Occipital lobe (tissue), 2 donors: Measurements from ENCODE around the gene LMLN. TPM values are rescaled to one million over a fixed set of nuclear protein-coding genes. Genes with fewer than 3 reads are reported as not detected.
"Not testable (repeated sequence)": the region's sequence is repeated elsewhere in the genome, so short reads cannot be mapped to it uniquely, and the experiment has no call there.

Source experiments
- DNase-seq: peaks from one replicate; lab custom pipeline; 2025; lab: John Stamatoyannopoulos, UW
- total RNA-seq: library from RNA; depleted of rRNA; stranded (reverse); fragments of >200 nt; gene quantifications from one replicate; pipeline ENCODE4 v1.2.3, GENCODE V29; 2014

The LMLN gene
- total RNA-seq, 1 donor from 2014 or later: 8.4 TPM

- no peak for DNase-seq
These were observed 67.2 kb downstream of the LMLN start for GRCh38 chr3:198027045-198027798.

DNA sequence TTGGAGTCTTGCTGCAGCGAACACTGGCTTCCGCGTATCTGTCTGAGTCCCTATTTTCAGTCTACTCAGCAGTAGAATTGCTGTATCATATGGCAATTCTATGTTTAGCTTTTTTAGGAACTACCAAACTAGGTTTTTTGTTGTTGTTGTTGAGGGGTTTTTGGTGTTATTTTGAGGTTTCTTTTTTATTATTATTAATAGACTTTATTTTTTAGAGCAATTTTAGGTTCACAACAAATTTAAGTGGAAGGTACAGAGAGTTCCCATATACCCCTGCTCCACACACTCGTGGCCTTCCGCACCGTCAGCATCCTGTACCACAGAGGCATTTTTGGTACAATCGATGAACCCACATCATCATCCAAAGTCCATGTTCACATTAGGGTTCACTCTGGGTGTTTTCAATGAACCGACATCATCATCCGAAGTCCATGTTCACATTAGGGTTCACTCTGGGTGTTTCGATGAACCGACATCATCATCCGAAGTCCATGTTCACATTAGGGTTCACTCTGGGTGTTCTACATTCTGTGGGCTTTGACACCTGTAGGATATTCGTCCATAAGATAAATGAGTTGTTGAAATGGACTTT, 67.9 kb downstream of the LMLN start:
- DNase-seq: no peak

- DNase-seq: no peak
These were observed 68.7 kb downstream of the LMLN start for GRCh38 chr3:198028718-198029117.

- no peak for DNase-seq
These were observed 70.1 kb downstream of the LMLN start for GRCh38 chr3:198030125-198030524.

DNA sequence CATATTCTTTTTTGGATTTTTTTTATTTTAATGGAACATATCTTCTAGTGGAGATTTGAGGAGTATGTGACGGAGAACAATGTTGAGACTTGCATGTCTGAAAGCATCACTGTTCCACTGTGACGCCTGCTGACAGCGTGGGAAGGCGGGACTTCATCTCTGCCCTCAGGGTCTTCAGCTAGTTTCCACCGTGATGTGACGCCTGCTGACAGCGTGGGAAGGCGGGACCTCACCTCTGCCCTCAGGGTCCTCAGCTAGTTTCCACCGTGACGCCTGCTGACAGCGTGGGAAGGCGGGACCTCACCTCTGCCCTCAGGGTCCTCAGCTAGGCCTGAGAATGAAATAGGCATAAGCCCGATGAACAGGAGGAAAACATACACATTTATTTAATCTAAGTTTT, 70.7 kb downstream of the LMLN start:
- DNase-seq: no peak

- no peak for DNase-seq
These were observed 72.3 kb downstream of the LMLN start for GRCh38 chr3:198032039-198032936.

- no peak for DNase-seq
These were observed 83.1 kb downstream of the LMLN start for GRCh38 chr3:198043119-198043518.

DNA sequence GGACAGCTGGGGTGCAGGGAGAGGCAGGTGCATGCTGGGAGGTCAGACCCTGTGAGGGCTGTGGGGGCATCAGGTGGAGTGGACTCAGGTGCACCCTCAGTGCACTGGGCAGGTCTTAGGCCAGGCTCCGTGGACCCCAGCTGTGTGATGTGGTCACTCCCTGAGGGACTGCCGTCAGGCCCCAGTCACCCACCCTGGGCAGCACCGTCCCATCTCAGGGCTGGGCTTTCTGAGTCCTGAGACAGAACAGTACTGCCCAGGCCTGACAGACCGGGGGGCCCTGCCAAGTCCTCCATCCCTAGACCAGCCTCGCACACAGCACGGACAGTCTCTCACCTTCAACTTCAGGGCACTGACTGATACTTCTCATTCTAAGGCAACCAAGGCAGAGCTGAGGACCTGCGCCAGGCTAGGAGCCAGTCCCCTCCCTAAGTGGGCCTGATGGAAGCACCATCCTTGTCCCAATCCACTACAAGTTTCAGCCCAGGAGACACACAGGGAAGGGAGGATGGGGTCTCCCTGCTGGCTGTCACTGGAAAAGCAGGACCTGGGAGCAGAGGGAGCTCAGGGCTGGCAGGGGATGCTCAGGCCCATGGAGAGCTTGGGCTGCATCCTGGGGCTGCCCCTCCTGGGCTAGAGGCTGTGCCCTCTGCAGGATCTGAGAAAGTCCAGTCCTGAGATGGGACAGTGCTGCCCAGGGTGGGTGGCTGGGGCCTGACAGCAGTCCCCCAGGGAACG, 86.3 kb downstream of the LMLN start:
- DNase-seq: no peak

GRCh38 chr3:198048445-198048844, 88.4 kb downstream of the LMLN start:
- DNase-seq: no peak

DNA sequence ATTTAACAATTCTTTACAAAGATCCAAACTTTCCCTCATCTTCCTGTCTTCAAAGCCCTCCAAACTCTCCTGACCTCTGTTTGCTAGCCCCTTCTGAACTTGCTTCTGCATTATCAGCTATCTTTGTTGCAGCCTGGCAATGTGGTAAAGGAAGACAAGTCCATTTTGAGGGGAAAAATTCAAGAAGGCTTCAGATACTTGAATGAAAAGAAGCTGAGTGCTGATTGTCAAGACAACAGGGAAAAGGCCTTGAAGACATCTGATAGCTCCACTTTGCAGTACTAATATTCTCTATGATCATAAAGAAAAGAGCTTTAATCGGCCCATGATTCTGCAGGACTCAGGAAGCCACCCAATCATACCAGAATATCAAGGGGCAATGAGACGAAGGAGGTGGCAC, 91.8 kb downstream of the LMLN start:
- DNase-seq: no peak

GRCh38 chr3:198053462-198053861, 93.4 kb downstream of the LMLN start:
- DNase-seq: not testable (repeated sequence)

DNA sequence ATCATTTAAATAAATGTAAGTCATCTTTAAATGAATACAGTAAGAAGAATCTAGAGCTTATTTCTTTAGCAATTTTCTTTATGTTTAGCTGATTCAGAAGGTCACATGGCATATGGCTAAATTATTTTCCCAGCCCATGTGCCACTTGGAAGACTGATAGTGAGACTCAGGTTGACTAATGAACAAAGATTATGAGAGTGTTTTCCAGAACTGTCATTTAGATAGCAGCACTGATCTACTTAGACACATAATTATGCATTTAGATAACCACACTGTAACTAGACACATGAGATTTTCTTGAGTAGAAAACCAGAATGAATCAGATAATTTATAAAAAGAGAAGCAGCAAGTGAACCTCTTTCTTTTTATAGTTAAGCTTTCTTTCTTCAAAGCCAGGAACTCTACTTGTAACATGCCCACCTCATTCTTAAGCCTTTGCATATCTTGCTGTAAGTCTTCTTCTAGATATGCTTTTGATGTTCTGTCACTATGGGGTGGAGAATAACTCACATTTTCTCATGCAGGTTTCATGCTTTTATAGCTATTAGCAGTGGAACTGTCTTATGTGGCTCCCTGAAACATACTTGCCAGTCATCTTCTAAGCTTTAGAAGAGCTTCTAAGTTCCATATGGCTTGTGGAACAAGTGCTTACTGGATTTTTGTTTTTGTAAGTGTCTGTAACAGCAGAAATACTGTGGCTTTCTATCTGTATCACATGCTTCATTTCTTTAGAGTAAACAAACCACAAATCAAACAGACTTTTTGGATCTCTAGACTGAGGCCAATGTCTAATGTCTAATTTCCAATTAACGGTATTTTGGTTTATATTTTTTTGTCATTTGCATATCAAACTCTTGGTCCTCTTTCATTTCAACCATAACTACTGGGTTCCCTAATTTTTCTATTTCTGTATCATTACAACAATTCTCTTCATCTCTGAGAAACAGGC, 101.4 kb downstream of the LMLN start:
- DNase-seq: no peak

DNA sequence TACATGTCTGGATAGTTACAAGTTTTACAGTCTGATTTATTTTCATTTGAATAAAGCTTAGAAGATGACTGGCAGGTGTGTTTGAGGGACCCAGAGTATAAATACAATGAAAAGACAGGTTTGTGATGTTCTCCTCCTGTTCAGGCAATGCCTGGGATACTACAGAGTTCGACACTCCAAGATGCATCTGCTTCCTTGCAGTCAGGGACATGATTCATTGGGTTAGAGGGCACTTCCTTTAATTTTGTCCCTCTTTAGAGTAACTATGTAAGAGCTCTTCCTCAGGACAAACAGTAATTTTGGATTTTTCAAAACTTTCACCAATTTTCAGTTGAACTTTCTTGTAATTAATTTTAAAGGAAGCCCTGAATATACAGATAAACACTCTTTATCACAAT, 102.0 kb downstream of the LMLN start:
- no peak for DNase-seq

DNA sequence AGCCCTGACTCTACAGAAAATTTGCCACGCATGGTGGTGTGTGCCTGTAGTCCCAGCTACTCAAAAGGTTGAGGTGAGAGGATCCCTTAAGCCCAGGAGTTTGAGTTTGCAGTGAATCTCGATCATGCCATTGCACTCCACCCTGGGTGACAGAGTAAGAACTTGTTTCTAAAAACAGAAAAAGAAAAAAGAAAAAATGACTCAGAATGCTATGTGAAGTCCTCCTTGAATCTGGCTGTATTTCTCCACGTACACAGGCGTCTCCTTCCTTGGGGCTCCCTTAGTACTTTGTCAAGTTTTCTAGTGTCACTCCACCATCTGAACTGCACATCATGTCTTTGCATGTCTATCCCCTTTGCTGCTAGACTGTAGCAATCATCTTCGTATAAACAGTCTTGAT, 104.4 kb downstream of the LMLN start:
- DNase-seq: no peak

- no peak for DNase-seq
These were observed 105.9 kb downstream of the LMLN start for GRCh38 chr3:198065897-198066296.

DNA sequence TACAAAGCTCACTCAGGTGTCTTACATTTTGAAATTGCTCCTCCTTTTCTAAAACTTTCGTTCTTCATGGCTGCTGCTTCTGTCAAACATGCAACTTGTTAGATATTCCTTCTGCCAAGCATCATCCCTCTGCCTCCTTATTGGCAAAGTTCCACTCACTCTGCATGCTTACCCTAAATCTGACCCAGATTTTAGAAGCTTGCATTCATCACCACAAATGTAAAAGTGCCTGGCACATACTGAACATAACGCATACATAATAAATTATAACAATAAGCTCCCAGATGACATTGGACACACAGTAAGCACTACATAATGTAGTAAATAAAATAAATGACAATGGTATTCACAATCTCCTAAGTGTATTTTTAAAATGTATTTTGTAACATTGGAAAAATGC, 107.4 kb downstream of the LMLN start:
- no peak for DNase-seq

DNA sequence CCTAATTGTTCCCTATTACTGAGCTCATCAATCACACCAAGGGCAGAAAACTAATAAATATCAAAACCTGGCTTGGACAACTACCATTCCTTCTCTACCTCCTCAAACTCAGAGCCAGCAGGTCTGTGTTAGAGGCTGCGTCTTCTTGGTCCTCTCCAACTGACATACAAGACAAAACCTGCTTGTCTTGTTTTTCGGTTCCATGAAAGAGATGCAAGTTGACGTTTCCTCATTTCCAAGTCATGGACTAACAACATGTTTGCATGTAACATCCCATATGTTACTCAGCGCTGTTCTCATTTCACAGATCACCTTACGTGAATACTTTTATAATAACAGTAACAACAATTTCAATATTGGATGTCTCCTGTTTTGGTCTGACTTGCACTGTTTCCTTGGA, 110.9 kb downstream of the LMLN start:
- DNase-seq: no peak

DNA sequence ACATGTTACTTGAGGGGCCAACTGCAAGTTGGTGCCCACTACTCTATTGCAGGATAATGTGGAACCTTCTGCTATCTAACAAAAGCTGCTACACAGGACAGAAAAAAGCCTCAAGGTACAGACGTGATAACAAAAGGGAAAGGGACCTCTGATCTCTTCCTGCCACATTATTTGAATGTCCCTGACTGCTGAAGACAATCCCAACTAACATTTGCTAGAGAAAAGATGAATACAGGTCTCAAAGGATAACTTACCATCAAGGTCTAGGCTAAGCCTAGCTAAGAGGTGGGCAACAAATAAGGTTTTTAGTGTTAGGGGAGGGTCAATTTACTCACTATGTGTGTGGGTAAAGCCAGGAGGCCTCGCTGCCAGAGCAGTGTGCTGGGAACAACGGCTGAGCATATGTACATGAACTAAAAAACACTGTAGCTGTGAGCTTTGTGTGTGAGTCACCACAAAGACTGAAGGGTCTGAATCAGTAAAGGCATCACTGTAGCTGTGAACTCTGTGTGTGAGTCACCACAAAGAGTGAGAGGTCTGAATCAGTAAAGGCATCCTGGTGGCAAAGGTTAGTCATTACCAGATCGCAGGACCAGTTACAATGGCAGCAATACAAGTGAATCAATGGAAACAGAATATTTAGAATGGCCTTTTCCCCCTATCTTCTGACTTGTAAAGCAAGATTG, 111.7 kb downstream of the LMLN start:
- no peak for DNase-seq

GRCh38 chr3:198076722-198077308, 116.8 kb downstream of the LMLN start:
- no peak for DNase-seq
